ENCODE results near the gene ABI2. TPM values are rescaled to one million over a fixed set of nuclear protein-coding genes. Genes with fewer than 3 reads are reported as not detected.
"Not testable (repeated sequence)": the region's sequence is repeated elsewhere in the genome, so short reads cannot be mapped to it uniquely, and the experiment has no call there.

The ABI2 gene
- total RNA-seq, 1 donor from 2014 or later = 85.4 TPM

- no peaks in the 10 kb centered on the region for H3K9me3 Mint-ChIP-seq (ENCODE audit: unreplicated experiment)
- no peak for TF ChIP-seq CTCF (IDR thresholded peaks at IDR 0.05)
- no peak for DNase-seq (ENCODE audit: extremely low spot score, unreplicated experiment)
- no peak overlapping the region for H3K27ac Mint-ChIP-seq (ENCODE audit: unreplicated experiment)
- H3K27me3 Mint-ChIP-seq (ENCODE audit: unreplicated experiment) = no peaks in the 10 kb centered on the region
- peaks cover 9% of the 10 kb centered on the region for H3K36me3 Mint-ChIP-seq (ENCODE audit: unreplicated experiment)
- no peak overlapping the region for H3K4me3 Mint-ChIP-seq (ENCODE audit: unreplicated experiment)
- H3K4me1 Mint-ChIP-seq (ENCODE audit: unreplicated experiment) = peaks cover 7% of the 10 kb centered on the region
Observed at GRCh38 chr2:203359450-203359849, 31.3 kb downstream of the ABI2 start.

- no peaks in the 10 kb centered on the region for H3K9me3 Mint-ChIP-seq (ENCODE audit: unreplicated experiment)
- peak overlapping the region; percentile 0 for H3K27ac Mint-ChIP-seq (ENCODE audit: unreplicated experiment)
- TF ChIP-seq CTCF (IDR thresholded peaks at IDR 0.05) = no peak
- peaks cover 6% of the 10 kb centered on the region for H3K4me1 Mint-ChIP-seq (ENCODE audit: unreplicated experiment)
- H3K27me3 Mint-ChIP-seq (ENCODE audit: unreplicated experiment) = no peaks in the 10 kb centered on the region
- no peak for DNase-seq (ENCODE audit: extremely low spot score, unreplicated experiment)
- H3K4me3 Mint-ChIP-seq (ENCODE audit: unreplicated experiment) = no peak overlapping the region
- H3K36me3 Mint-ChIP-seq (ENCODE audit: unreplicated experiment) = peaks cover 7% of the 10 kb centered on the region
Observed at GRCh38 chr2:203360833-203361430, 32.7 kb downstream of the ABI2 start.

DNA sequence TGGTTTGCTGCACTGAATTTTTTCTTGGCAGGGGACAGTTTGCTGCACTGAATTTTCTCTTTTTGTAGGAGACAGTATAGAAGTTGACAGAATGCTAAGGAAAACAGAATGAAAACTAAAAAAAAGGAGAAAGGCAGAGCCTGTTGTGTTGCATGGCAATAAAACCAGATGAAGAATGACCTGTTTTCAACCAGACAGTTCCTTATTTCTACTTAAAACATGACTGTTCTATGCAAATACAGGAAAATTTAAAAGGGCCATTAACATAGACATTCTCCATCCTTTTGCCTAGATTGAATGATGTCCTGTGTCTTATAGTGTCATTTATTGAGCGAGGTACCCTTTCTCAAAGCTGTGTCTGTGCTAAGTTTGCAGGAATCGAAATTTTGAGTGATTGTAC lies 33.3 kb downstream of the ABI2 start:
- Mint-ChIP-seq H3K36me3 (ENCODE audit: unreplicated experiment) (peaks cover 6% of the 10 kb centered on the region), H3K4me3 (ENCODE audit: unreplicated experiment) (no peak overlapping the region), H3K27me3 (ENCODE audit: unreplicated experiment) (no peaks in the 10 kb centered on the region), H3K27ac (ENCODE audit: unreplicated experiment) (peak overlapping the region; percentile 0), H3K4me1 (ENCODE audit: unreplicated experiment) (peaks cover 5% of the 10 kb centered on the region), H3K9me3 (ENCODE audit: unreplicated experiment) (no peaks in the 10 kb centered on the region)
- TF ChIP-seq CTCF (IDR thresholded peaks at IDR 0.05) = no peak
- no peak for DNase-seq (ENCODE audit: extremely low spot score, unreplicated experiment)

DNA sequence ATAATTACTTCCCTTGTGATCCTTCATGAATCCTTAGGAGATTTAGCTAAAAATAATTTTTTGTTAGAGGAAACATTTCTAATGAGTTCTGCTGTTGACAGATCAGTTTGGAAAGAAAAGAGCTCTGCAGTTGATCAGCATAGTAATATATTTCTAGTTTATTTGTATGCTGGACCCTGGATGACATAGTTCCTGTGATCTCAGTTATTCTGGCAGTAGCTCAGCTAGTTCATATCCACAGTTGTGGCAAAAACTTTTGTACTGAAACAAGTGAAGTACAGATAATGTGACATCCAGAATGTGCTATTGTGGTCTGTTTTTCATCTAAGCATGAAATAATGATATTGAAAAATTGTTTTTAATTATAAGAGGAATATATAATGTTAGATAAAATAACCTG lies 33.7 kb downstream of the ABI2 start:
- DNase-seq (ENCODE audit: extremely low spot score, unreplicated experiment) = no peak
- TF ChIP-seq CTCF (IDR thresholded peaks at IDR 0.05) = no peak
- Mint-ChIP-seq H3K36me3 (ENCODE audit: unreplicated experiment) (peaks cover 6% of the 10 kb centered on the region), H3K27ac (ENCODE audit: unreplicated experiment) (peak overlapping the region; percentile 0), H3K4me1 (ENCODE audit: unreplicated experiment) (peaks cover 5% of the 10 kb centered on the region), H3K9me3 (ENCODE audit: unreplicated experiment) (no peaks in the 10 kb centered on the region), H3K27me3 (ENCODE audit: unreplicated experiment) (no peaks in the 10 kb centered on the region), H3K4me3 (ENCODE audit: unreplicated experiment) (no peak overlapping the region)

GRCh38 chr2:203366639-203367466 lies 38.7 kb downstream of the ABI2 start:
- no peak for DNase-seq (ENCODE audit: extremely low spot score, unreplicated experiment)
- peaks cover 2% of the 10 kb centered on the region for H3K4me1 Mint-ChIP-seq (ENCODE audit: unreplicated experiment)
- H3K9me3 Mint-ChIP-seq (ENCODE audit: unreplicated experiment) = no peaks in the 10 kb centered on the region
- H3K27ac Mint-ChIP-seq (ENCODE audit: unreplicated experiment) = no peak overlapping the region
- TF ChIP-seq CTCF (IDR thresholded peaks at IDR 0.05) = no peak
- peaks cover 15% of the 10 kb centered on the region for H3K36me3 Mint-ChIP-seq (ENCODE audit: unreplicated experiment)
- H3K27me3 Mint-ChIP-seq (ENCODE audit: unreplicated experiment) = no peaks in the 10 kb centered on the region
- no peak overlapping the region for H3K4me3 Mint-ChIP-seq (ENCODE audit: unreplicated experiment)

- not testable (repeated sequence) for H3K36me3 Mint-ChIP-seq (ENCODE audit: unreplicated experiment)
Observed at GRCh38 chr2:203372706-203373105, 44.5 kb downstream of the ABI2 start.

More at GRCh38 chr2:203372706-203373105, 44.5 kb downstream of the ABI2 start:
- not testable (repeated sequence) for H3K9me3 Mint-ChIP-seq (ENCODE audit: unreplicated experiment); H3K4me1 Mint-ChIP-seq (ENCODE audit: unreplicated experiment); H3K27ac Mint-ChIP-seq (ENCODE audit: unreplicated experiment); H3K4me3 Mint-ChIP-seq (ENCODE audit: unreplicated experiment); DNase-seq (ENCODE audit: extremely low spot score, unreplicated experiment); H3K27me3 Mint-ChIP-seq (ENCODE audit: unreplicated experiment)

Measured in osteocyte (in vitro differentiated cells).